ENCODE results near the gene ZG16. TPM values are rescaled to one million over a fixed set of nuclear protein-coding genes. Genes with fewer than 3 reads are reported as not detected.

Gene ZG16
- total and polyA plus RNA-seq, 9 of the 15 experiments (the other 6 are each of a cell fraction or from before 2014, with no cell fraction given): 0.04 TPM; not detected in 8

DNA sequence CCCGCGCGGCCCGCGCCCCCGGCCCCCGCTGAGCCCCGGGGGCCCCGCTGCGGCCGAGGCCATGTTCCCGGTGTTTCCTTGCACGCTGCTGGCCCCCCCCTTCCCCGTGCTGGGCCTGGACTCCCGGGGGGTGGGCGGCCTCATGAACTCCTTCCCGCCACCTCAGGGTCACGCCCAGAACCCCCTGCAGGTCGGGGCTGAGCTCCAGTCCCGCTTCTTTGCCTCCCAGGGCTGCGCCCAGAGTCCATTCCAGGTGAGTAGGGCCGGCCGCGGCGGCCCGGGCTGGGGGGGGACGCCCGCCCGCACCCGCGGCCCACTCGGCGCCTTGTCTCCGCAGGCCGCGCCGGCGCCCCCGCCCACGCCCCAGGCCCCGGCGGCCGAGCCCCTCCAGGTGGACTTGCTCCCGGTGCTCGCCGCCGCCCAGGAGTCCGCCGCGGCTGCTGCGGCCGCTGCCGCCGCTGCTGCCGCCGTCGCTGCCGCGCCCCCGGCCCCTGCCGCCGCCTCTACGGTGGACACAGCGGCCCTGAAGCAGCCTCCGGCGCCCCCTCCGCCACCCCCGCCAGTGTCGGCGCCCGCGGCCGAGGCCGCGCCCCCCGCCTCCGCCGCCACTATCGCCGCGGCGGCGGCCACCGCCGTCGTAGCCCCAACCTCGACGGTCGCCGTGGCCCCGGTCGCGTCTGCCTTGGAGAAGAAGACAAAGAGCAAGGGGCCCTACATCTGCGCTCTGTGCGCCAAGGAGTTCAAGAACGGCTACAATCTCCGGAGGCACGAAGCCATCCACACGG, 28.8 kb downstream of the ZG16 start (continued):
- TF ChIP-seq ZNF140 (CRISPR knock-in tag; IDR thresholded peaks at IDR 0.05) (no peak), TRIM28 (IDR thresholded peaks at IDR 0.05) (no peak), PRMT5 (CRISPR knock-in tag; IDR thresholded peaks at IDR 0.05) (no peak), PURB (CRISPR knock-in tag; IDR thresholded peaks at IDR 0.05; ENCODE audit: low read depth) (no peak), MYC (IDR thresholded peaks at IDR 0.05; ENCODE audit: low read depth, low read length) (peak; percentile 83; the same call in 1 of the 2 replicates), MYC (CRISPR knock-in tag; IDR thresholded peaks at IDR 0.05; ENCODE audit: borderline replicate concordance, low read depth) (no peak), CEBPB (tag; IDR thresholded peaks at IDR 0.05) (no peak), DDX20 (tag; IDR thresholded peaks at IDR 0.05; ENCODE audit: low read depth) (no peak), TBP (optimal IDR thresholded peaks at IDR 0.05; ENCODE audit: low read depth, low read length) (peak; percentile 58), U2AF2 (optimal IDR thresholded peaks at IDR 0.05; ENCODE audit: low read depth, low read length) (no peak), ZNF445 (CRISPR knock-in tag; IDR thresholded peaks at IDR 0.05; ENCODE audit: low read depth) (no peak), TAL1 (IDR thresholded peaks at IDR 0.05) (no peak), POLR2G (IDR thresholded peaks at IDR 0.05; ENCODE audit: low read depth, low read length) (peak; percentile 80), NFIX (CRISPR knock-in tag; IDR thresholded peaks at IDR 0.05; ENCODE audit: low read depth) (no peak), CTBP1 (IDR thresholded peaks at IDR 0.05; ENCODE audit: borderline replicate concordance) (no peak), HLTF (IDR thresholded peaks at IDR 0.05) (no peak), ZNF644 (tag; IDR thresholded peaks at IDR 0.05; ENCODE audit: low read depth) (no peak), RFX5 (IDR thresholded peaks at IDR 0.05; ENCODE audit: low read depth, low read length) (no peak), ZNF76 (CRISPR knock-in tag; IDR thresholded peaks at IDR 0.05; ENCODE audit: borderline replicate concordance) (no peak), NBN (IDR thresholded peaks at IDR 0.05; ENCODE audit: low read depth) (no peak), HDAC8 (tag; IDR thresholded peaks at IDR 0.05) (no peak), SMARCC2 (IDR thresholded peaks at IDR 0.05; ENCODE audit: low read depth) (no peak), FOXA3 (CRISPR knock-in tag; conservative IDR thresholded peaks at IDR 0.05 in 1 of 2, IDR thresholded peaks at IDR 0.05 in 1 of 2) (0 out of 4 replicates have a peak, but pooled peaks of 1 of the 2 experiments have one; percentile 5), FOXM1 (IDR thresholded peaks at IDR 0.05; ENCODE audit: low read depth) (no peak), FOXM1 (CRISPR knock-in tag; IDR thresholded peaks at IDR 0.05; ENCODE audit: low read depth) (no peak)
- TF ChIP-seq, protein P1, sequence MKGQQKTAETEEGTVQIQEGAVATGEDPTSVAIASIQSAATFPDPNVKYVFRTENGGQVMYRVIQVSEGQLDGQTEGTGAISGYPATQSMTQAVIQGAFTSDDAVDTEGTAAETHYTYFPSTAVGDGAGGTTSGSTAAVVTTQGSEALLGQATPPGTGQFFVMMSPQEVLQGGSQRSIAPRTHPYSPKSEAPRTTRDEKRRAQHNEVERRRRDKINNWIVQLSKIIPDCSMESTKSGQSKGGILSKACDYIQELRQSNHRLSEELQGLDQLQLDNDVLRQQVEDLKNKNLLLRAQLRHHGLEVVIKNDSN (CRISPR knock-in tag; IDR thresholded peaks at IDR 0.05): no peak
- TF ChIP-seq, protein P2, sequence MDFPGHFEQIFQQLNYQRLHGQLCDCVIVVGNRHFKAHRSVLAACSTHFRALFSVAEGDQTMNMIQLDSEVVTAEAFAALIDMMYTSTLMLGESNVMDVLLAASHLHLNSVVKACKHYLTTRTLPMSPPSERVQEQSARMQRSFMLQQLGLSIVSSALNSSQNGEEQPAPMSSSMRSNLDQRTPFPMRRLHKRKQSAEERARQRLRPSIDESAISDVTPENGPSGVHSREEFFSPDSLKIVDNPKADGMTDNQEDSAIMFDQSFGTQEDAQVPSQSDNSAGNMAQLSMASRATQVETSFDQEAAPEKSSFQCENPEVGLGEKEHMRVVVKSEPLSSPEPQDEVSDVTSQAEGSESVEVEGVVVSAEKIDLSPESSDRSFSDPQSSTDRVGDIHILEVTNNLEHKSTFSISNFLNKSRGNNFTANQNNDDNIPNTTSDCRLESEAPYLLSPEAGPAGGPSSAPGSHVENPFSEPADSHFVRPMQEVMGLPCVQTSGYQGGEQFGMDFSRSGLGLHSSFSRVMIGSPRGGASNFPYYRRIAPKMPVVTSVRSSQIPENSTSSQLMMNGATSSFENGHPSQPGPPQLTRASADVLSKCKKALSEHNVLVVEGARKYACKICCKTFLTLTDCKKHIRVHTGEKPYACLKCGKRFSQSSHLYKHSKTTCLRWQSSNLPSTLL (IDR thresholded peaks at IDR 0.05): no peak
- TF ChIP-seq, protein P3, sequence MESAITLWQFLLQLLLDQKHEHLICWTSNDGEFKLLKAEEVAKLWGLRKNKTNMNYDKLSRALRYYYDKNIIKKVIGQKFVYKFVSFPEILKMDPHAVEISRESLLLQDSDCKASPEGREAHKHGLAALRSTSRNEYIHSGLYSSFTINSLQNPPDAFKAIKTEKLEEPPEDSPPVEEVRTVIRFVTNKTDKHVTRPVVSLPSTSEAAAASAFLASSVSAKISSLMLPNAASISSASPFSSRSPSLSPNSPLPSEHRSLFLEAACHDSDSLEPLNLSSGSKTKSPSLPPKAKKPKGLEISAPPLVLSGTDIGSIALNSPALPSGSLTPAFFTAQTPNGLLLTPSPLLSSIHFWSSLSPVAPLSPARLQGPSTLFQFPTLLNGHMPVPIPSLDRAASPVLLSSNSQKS (CRISPR knock-in tag; IDR thresholded peaks at IDR 0.05): no peak
